ENCODE data around the gene ITGA1. TPM values are rescaled to one million over a fixed set of nuclear protein-coding genes. Genes with fewer than 3 reads are reported as not detected.

The ITGA1 gene
- total RNA-seq, 1 donor from 2014 or later, result 10.0 TPM

DNA sequence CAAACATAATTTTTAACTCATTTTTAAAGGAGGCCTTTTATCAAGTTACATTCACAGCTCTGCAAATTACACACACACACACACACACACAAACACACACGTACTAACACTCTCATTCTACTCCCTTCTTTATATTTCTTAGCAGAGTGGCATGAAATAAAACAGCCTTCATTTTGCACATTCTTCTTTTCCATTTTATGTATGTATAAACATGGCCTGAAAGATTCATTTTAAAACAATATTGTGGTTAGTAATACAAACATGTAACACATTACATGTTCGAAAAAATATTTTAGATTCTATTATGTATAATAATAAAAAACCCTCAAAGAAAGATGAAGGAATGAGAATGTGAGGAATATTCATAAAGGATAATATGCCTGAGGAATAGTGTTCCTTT lies 115.4 kb downstream of the ITGA1 start:
- Histone ChIP-seq H3K36me3 (ENCODE audit: control insufficient read depth, insufficient read depth, low read length) (no peaks in the 10 kb centered on the region), H3K27me3 (ENCODE audit: control insufficient read depth, insufficient read depth, low read length) (no peaks in the 10 kb centered on the region), H3K4me3 (ENCODE audit: low read depth, low read length) (no peak overlapping the region)
- no peak for DNase-seq (ENCODE audit: low read depth)
- TF ChIP-seq CTCF (IDR thresholded peaks at IDR 0.05; ENCODE audit: insufficient read depth, low read length, poor library complexity, severe bottlenecking), result no peak

- no peak for TF ChIP-seq CTCF (IDR thresholded peaks at IDR 0.05; ENCODE audit: insufficient read depth, low read length, poor library complexity, severe bottlenecking)
- no peak overlapping the region for H3K4me3 ChIP-seq (ENCODE audit: low read depth, low read length)
These were observed 118.6 kb downstream of the ITGA1 start for GRCh38 chr5:52906343-52906742.

DNA sequence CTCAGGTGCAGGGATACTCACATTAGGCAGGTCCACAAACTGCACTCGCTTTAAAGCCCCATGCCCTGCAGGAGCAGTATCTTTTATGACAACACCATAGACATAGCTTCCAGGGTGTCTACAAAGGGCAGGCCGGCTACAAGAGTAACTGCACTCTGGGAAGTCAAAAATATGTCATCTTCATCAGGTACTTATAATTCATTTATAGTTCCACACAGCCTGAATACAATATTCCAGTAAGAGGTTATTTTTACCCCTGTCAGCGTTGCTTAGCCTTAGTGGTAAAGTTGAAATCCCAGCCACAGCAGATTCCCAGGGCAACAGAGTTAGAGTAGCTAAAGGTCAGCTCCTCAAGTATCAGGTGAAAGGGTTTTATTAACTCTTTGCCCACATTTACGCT lies 119.1 kb downstream of the ITGA1 start:
- TF ChIP-seq CTCF (IDR thresholded peaks at IDR 0.05; ENCODE audit: insufficient read depth, low read length, poor library complexity, severe bottlenecking), result no peak
- DNase-seq (ENCODE audit: low read depth), result no peak
- H3K4me3 ChIP-seq (ENCODE audit: low read depth, low read length), result no peak overlapping the region
- no peaks in the 10 kb centered on the region for H3K36me3 ChIP-seq (ENCODE audit: control insufficient read depth, insufficient read depth, low read length)
- H3K27me3 ChIP-seq (ENCODE audit: control insufficient read depth, insufficient read depth, low read length), result no peaks in the 10 kb centered on the region

More at GRCh38 chr5:52906343-52906742, 118.6 kb downstream of the ITGA1 start:
- H3K27me3 ChIP-seq (ENCODE audit: control insufficient read depth, insufficient read depth, low read length), result no peaks in the 10 kb centered on the region
- DNase-seq (ENCODE audit: low read depth), result no peak
- H3K36me3 ChIP-seq (ENCODE audit: control insufficient read depth, insufficient read depth, low read length), result no peaks in the 10 kb centered on the region

GRCh38 chr5:52909192-52909591 lies 121.5 kb downstream of the ITGA1 start:
- no peak for TF ChIP-seq CTCF (IDR thresholded peaks at IDR 0.05; ENCODE audit: insufficient read depth, low read length, poor library complexity, severe bottlenecking)
- no peak for DNase-seq (ENCODE audit: low read depth)
- Histone ChIP-seq H3K27me3 (ENCODE audit: control insufficient read depth, insufficient read depth, low read length) (no peaks in the 10 kb centered on the region), H3K4me3 (ENCODE audit: low read depth, low read length) (no peak overlapping the region), H3K36me3 (ENCODE audit: control insufficient read depth, insufficient read depth, low read length) (no peaks in the 10 kb centered on the region)

GRCh38 chr5:52910071-52910470 lies 122.4 kb downstream of the ITGA1 start:
- Histone ChIP-seq H3K4me3 (ENCODE audit: low read depth, low read length) (no peak overlapping the region), H3K27me3 (ENCODE audit: control insufficient read depth, insufficient read depth, low read length) (no peaks in the 10 kb centered on the region), H3K36me3 (ENCODE audit: control insufficient read depth, insufficient read depth, low read length) (no peaks in the 10 kb centered on the region)
- DNase-seq (ENCODE audit: low read depth), result no peak
- TF ChIP-seq CTCF (IDR thresholded peaks at IDR 0.05; ENCODE audit: insufficient read depth, low read length, poor library complexity, severe bottlenecking), result no peak

DNA sequence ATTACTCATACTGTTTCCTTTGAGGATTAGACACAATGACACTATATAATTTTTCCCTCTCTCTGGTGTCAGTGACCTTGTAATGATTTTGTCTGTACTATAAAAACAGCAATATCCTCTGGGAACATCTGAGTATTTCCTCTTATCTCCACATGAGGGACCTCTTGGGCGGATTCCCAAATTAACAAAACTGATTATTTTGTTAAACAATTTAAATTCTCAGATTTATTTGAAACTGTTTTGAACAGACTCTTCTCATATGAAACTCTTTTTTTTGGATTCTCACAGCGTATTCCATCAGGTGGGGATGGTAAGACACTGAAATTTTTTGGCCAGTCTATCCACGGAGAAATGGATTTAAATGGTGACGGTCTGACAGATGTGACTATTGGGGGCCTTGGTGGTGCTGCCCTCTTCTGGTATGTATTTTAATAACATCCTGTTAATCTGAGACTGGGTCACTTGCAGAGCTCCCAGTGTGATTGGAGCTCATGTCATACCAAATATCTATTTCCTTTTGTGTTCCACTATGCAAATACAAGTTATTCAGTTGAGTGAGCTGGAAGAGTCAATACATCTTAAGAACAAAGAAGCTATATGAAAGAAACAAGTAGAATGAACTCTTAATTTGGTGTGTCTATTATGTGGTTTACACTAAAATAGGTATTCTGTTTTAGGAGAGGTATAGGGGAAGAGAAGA lies 127.6 kb downstream of the ITGA1 start:
- DNase-seq (ENCODE audit: low read depth), result peak; percentile 19
- Histone ChIP-seq H3K4me3 (ENCODE audit: low read depth, low read length) (peak overlapping the region; percentile 27), H3K27me3 (ENCODE audit: control insufficient read depth, insufficient read depth, low read length) (no peaks in the 10 kb centered on the region), H3K36me3 (ENCODE audit: control insufficient read depth, insufficient read depth, low read length) (no peaks in the 10 kb centered on the region)
- TF ChIP-seq CTCF (IDR thresholded peaks at IDR 0.05; ENCODE audit: insufficient read depth, low read length, poor library complexity, severe bottlenecking), result peak; percentile 59
